GM20000 (cell line): Measurements from ENCODE around the gene CLP1.

ENCODE experiments used
- DNase-seq: peaks from one replicate; pipeline ENCODE4 v3.0.0; 2012; ENCODE audit warnings: low spot score
- TF ChIP-seq, protein P1 (sequence below): IDR thresholded peaks from 2 replicates; pipeline ENCODE4 v1.5.1; 2012; ENCODE audit warnings: mild to moderate bottlenecking, control low read depth; ENCODE audit errors: extremely low read depth, missing control alignments

Gene CLP1

DNA sequence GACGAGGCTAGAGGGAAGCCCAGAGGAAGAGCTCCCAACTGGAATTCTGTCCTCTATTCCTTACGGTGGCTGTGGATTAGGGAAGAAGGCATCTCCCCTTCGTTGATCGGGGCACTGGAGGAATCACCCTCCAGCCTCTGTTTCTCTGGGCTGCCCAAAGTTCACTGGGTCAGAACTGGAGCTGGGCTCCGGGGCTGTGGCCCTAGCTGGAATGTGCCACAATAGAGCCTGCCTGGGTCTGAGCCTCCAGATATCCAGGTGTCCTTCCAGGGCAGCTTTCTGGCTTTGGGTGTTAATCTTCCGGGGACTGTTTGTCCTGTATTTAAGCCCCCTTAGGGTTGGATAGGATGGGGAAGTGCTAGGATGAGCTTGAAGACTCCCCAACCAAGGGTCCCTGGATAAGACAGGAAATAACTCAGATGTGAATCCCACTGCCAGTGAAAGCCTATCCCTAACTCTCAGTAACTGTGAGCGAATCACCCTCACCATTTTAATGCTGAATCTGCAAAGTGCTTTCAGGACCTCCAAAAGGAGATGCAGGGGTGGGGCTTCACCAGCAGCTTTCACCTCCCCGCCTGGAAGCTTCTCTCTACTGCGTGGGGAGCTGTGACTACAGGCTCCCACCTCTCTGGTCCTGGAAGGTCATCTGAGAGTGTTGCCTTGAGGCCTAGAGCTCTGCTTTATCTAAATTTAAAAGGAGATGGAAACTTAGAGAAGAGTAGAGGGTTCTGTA, 17.3 kb upstream of the CLP1 start:
- TF ChIP-seq, protein P1, sequence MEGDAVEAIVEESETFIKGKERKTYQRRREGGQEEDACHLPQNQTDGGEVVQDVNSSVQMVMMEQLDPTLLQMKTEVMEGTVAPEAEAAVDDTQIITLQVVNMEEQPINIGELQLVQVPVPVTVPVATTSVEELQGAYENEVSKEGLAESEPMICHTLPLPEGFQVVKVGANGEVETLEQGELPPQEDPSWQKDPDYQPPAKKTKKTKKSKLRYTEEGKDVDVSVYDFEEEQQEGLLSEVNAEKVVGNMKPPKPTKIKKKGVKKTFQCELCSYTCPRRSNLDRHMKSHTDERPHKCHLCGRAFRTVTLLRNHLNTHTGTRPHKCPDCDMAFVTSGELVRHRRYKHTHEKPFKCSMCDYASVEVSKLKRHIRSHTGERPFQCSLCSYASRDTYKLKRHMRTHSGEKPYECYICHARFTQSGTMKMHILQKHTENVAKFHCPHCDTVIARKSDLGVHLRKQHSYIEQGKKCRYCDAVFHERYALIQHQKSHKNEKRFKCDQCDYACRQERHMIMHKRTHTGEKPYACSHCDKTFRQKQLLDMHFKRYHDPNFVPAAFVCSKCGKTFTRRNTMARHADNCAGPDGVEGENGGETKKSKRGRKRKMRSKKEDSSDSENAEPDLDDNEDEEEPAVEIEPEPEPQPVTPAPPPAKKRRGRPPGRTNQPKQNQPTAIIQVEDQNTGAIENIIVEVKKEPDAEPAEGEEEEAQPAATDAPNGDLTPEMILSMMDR: no peak
- DNase-seq: no peak

DNA sequence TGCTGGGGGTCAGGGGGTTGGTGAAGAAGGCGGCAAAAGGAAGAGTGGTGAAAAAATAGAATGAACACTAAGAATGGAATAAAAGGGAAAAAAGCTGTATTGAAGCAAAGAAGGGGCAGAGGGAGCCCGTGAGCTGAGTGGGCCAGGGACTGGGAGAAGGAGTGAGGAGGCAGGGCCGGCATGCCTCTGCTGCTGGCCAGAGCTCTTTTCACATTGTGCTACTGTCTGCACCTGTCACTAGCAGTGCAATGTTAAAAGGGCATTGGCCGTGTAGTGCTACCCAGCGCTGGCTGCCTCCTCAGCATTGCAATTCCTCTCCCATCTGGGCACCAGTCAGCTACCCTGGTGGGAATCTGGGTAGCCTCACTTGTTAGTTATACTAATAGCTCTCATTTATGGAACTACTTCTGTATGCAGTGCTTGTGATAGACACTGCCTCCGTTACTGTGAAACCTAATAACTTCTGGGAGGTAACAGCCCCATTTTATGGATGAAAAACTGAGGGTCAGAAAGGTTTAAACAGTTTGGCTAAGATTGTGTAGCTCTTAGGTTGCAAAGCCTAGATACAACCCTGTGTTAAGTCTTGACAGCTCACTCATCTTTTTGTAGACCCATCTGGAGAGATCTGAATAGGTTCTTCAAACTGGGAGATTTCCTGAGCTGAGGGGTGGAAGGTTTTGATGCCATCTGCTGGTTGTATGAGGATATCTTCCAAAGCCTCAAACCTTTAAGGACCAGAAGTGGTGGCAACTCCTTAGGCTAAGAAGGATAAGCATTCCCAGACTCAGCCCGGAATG, 16.4 kb upstream of the CLP1 start:
- TF ChIP-seq, protein P1: peak; percentile 29
- peak; percentile 78 for DNase-seq

DNA sequence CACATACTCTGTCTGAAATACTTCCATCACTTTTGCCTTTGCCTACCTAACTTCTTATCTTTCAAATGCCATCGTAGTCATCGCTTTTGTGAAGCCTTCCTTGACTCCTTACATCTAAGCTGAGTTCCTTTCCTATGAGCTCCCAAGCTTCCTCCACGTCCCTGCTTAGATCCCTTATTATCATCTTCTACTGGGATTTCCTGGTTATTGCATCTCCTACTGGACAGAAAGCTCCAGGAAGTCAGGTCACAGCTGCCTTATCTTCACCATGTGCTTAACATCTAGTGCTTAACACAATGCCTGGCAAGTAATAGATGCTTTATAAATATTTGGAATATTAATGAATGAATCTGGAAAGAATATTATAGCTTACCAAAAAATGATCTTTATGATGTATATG, 13.8 kb upstream of the CLP1 start:
- DNase-seq: no peak
- TF ChIP-seq, protein P1: no peak

DNA sequence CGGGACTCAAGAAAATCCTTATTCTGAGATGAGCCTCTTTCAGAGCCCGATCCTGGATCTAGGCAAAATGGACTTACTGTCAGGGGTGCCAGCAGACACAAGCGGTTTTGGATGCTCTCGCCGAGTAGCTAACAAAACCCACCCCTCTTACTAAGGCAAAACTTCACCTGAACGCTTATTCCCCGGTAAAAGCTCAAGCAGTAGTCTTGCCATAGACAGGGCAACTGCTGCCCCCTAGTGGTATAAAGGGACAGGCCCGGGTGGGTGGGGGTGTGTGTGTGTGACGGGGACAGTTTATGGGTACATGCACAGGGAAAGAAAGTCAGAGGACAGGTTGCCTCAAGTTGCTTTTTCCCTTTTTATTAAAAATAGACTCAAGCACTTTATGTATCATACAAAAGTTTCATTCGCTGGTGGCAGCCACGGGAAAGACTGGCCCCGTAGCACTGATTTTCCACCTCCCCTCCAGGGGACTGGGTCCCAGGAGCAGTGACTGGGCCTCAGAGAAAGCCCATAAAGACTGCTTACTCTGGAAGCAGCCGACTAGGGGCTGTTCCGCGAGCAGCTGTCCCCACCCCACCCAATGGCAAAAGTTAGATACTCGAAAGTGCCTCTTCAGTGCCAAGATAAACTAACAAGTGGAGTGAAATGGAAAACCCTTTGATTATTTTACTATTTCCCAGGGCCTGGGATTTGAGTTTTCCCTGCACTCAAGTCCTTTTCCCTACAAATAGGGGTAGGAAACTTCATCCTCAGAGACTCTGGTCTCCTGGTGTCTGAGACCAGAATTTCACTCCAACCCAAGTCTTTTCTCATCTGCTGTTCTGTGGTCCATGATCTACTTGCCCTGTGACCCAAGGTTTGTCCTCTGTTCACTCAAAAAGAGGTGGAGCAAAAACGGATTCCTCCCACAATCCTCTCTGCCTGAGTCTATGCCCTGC, 12.5 kb upstream of the CLP1 start:
- DNase-seq: peak; percentile 85
- TF ChIP-seq, protein P1: peak; percentile 43

DNA sequence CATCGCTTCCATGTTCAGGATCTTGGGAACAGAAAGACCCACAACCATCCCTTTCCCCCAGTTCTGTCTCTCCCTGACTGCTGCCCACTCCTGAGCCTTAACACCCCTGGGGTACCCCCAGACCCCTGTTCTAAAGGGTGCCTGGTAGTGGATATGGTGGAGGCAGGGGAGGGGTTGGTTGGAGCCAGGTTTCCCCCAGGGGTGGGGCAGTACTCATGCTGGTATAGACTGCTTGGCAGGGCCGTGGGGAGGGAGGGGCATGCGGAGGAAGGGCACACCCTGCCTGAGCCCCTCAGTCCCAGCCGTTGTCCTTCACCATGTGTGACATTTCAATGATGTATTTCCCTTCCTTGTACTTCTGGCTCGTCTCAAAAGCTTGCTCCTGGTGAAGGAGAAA, 11.9 kb upstream of the CLP1 start:
- no peak for DNase-seq
- TF ChIP-seq, protein P1: no peak

DNA sequence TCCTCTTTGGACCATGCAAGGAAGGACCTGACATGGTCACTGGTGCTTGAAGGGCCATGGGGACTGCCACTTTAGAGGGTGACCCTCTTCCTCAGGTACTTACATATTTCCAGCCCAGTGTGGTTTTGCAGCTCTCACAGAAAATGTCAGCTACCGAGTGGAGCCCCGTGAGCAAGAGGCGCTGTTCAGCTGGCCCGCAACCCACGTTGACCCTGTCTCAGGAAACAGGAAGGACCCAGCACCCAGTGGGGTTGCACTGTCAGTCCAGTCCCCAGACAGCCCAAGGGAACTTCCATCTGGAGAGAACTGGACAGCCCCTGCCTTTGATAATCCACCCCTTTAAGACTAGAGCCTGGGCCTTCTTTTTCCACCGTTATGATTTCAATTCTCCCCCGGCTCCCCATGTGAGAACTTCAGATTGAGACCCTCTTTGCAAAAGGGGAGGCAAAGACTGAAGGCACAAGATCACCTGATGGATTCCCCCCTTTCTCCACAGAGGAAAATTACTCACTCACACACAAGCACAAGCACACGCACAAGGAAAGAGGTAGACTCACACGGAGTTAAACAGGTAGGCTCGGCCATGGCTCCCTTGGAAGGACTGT, 11.3 kb upstream of the CLP1 start:
- TF ChIP-seq, protein P1: no peak
- DNase-seq: no peak
